HG03025 (cell line): Measurements from ENCODE around the gene SPNS3.

ENCODE experiments used
- ATAC-seq: cut with Tn5 transposase; IDR thresholded peaks from one replicate; pipeline ENCODE4 v1.9.1; 2021; ENCODE audit warnings: mild to moderate bottlenecking, moderate library complexity; ENCODE audit not compliant: unreplicated experiment, low FRiP score

The SPNS3 gene, protein sequence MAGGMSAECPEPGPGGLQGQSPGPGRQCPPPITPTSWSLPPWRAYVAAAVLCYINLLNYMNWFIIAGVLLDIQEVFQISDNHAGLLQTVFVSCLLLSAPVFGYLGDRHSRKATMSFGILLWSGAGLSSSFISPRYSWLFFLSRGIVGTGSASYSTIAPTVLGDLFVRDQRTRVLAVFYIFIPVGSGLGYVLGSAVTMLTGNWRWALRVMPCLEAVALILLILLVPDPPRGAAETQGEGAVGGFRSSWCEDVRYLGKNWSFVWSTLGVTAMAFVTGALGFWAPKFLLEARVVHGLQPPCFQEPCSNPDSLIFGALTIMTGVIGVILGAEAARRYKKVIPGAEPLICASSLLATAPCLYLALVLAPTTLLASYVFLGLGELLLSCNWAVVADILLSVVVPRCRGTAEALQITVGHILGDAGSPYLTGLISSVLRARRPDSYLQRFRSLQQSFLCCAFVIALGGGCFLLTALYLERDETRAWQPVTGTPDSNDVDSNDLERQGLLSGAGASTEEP

DNA sequence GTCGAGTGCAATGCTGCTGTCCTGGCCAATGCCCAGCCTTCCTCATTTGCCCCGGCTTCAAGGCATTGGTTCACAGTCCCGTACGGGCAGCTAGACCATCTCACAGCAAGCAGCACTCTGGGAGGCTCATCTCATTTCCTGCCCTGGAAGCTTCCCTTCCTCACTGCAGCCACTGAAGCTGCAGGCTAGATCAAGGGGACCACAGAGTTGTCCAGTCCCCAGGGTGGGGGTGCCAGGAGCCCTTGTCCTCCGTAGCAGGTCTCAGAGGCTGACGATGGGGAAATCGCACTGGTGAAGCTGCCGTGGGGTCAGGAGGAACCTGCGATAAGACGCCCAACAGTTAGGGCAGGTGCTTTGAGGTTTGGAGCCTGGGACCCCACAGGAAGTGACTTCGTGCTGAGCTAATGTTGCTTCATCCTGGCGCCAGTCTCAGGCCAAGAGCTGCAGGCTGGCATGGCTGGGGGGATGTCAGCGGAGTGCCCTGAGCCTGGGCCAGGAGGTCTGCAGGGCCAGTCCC lies at the start of gene SPNS3:
SPNS3 (plus strand) TSS at position 426 of the 517 bp plus-strand sequence; CDS start at position 454, 28 bp downstream.
- ATAC-seq = no peak

DNA sequence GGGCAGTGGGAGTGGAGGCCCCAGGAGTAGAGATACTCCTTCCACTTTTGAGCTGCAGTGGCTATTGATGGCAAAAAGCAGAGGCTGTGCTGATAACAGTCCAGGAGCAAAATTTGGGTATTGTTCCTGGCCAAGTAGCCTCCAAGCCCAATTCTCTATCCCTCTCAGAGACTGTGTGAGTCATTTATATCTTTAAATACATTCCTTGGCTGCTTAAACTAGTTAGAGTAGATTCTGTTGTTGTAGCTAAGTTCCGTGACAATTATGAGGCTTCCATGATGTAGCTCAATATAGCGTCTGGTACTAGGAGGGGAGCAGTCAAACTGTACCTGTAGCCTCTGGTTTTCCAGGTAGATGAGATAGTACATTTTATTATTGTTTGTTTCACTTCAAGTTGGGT lies 47.3 kb upstream of the SPNS3 start:
- no peak for ATAC-seq

DNA sequence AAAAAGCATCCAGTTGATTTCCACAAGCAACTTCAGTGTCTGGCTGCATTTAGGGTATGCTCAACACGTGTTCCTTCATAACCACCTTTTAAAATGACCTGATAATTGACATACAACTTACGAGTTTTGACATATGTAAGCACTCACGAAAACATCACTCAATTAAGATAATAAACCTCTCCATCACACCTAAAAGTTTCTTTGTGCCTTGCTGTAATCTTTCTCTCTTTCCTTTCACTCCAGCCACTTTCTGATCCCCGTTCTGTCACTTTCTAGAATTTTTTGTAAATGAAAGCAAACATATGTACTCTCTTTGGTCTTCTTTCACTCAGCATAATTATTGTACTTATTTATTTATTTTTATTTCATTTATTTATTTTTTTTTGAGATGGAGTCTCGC lies 46.6 kb upstream of the SPNS3 start:
- ATAC-seq = no peak

DNA sequence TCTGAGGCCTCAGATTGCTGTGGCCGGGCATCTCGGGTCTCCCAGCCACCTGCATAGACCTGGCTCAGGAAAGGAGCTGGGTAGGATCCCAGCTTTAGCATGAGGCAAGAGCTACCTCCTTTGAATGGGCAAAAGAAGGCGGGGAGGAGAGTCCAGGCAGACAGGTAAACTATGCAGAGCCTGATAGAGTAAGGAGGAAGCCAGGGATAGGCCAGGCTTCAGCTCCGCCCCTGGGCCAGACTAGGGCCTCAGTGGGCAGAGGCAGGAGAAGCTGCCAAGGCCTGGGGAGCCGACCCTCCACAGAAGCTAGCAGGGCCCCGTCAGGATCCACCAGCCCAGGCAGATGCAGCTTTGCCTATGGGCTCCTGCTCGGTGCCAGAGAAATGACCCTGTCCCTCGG lies 44.7 kb upstream of the SPNS3 start:
- ATAC-seq = no peak

DNA sequence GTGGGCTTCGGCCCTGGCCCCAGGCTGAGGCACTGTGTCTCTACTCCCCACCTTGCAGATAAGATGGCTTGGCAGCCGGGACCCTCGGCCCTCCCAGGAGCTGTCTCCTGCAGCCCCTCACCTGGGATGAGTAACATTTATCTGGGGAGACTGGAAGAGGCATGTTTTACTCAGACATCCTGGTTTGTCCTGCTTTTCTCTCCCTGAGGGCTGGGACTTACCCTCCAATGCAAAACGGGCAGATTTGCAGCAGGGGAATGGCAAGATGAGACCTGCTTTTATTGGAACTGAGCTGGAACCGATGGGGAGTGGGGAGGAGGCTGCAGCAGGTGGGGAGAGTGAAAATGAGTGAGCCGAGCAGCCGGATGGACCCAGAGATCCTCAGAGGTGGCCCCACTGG lies 39.9 kb upstream of the SPNS3 start:
- ATAC-seq = no peak

DNA sequence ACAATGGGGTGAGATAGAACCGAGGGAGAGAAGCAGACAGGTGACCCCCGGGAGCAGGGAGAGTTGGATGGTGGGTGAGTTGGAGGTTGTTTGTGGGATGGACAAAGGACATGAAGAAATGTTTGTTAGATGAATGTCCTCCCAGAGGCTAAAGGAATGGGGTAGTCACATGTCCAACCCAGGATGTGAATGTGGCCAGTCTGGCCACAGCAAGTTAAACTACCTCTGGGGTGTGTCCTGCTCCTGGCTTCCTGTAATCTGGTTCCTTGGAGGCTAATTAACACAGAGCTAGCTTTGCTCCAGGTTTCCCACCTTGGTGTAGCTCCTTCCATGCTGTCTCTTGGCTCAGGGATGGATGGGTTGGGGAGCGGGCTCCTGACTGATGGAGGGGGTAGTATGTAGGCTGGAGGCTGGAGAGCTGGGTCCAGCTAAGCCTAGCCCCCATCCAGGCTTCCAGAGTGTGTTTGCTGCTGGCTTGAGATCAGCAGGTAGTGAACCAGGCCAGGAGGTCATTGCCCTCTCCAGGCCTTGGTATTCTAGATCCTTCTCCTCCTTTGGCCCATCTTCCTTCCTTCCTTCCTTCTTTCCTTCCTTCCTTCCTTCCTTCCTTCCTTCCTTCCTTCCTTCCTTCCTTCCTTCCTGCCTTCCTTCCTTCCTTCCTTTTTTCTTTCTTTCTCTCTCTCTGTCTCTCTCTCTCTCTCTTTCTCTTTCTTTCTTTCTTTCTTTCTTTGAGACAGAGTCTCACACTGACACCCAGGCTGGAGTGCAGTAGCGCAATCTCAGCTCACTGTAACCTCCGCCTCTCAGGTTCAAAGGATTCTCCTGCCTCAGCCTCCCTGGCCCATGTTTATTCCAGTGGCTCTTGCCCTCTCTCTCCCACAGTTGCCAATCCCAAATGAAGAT lies 39.3 kb upstream of the SPNS3 start:
- no peak for ATAC-seq

DNA sequence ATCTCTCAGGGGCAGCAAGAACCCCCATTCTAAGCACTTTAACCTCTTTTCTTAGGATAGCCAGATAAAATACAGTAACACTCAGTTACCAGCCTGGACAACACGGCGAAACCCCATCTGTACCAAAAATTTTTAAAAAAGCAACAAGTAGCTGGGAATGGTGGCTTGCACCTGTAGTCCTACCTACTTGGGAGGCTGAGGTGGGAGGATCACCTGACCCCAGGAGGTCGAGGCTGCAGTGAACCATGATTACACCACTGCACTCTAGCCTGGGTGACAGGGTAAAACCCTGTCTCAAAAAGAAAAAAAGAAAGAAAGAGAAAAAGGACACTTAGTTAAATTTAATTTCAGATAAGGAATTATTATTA lies 38.6 kb upstream of the SPNS3 start:
- no peak for ATAC-seq

DNA sequence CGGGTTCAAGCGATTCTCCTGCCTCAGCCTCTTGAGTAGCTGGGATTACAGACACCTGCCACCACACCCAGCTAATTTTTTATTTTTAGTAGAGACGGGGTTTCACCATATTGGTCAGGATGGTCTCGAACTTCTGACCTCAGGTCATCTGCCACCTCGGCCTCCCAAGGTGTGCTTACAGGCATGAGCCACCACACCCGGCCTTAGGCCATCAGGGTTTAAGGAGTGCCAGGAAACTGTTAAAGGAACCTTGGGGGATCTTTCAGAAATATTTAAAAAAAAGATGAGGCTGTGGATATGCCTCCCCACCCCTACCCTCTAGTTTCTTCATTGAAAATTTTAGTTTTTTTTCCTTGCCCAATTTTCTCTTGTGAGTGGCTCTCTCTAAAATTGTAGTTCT lies 35.9 kb upstream of the SPNS3 start:
- no peak for ATAC-seq

DNA sequence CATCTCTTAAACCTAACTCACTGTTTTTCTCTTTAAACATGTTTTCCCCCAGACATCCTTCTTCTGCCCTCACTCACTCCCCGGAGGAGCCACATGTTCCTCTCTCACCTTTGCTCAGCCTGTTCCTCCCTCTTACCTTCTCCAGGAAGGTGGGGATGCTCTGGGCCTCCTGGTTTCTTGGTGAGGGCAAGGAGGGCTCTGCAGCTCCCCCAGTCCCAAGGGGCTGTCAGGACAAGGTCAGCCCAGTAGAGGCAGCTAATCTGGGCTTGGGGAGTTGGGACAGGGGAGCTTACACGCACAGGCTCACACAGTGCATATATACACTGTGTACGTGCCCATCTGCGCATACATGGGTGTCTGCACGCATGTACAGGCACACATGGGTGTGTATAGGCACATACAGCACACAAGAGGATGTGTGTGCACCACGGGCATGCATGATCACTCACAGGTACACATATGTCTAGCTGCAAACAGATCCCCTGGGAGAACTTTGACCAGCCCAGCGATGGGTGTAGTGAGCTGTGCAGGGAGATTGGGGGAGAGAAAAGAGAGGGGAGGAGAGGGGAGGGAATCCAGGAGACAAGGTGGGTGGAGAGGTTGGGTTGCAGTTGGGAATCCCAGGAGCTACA lies 28.6 kb upstream of the SPNS3 start:
- no peak for ATAC-seq

DNA sequence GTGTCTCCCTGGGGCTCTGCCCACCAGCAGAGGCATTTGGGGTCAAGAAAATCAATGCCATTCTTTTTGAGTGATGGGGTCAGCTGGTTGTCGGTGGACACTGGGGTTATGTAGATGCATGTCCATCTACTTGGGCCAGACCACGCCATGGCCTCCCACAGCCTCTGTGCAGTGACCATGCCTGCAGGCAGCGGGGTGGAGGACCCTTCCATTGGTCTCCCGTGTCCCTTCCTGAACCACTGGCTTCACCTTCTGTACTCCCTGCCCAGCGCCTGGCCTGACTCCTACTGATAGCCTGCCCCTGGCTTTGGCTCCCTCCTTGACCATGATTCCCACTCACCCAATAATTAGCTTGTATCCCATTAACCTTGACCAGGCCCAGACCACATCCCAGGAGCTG lies 28.0 kb upstream of the SPNS3 start:
- ATAC-seq = no peak

DNA sequence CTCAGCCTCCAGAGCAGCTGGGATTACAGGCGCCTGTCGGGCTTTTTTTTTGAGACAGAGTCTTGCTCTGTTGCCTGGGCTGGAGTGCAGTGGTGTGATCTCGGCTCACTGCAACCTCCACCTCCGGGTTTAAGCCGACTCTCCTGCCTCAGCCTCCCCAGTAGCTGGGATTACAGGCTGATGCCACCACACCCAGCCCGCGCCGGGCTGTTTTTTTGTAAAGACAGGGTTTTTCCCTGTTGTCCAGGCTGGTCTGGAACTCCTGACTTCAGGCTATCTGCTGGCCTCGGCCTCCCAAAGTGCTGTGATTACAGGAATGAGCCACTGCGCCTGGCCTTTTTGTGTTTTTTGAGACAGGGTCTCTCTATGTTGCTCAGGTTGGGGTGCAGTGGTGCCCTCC lies 27.4 kb upstream of the SPNS3 start:
- no peak for ATAC-seq

DNA sequence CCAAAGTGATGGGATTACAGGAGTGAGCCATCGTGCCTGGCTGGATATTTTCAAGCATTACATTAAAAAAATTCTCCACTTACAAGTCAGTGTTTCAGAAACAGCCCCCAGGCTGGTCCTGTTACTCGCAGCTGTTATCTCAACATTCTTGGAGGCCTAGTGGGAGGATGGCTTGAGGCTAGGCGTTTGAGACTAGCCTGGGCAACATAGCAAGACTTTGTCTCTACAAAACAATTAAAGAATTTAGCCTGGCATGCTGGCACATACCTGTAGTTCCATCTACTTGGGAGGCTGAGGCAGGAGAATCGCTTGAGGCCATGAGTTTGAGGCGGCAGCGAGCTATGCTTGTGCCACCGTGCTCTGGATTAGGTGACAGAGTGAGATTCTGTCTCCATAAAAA lies 26.5 kb upstream of the SPNS3 start:
- no peak for ATAC-seq

DNA sequence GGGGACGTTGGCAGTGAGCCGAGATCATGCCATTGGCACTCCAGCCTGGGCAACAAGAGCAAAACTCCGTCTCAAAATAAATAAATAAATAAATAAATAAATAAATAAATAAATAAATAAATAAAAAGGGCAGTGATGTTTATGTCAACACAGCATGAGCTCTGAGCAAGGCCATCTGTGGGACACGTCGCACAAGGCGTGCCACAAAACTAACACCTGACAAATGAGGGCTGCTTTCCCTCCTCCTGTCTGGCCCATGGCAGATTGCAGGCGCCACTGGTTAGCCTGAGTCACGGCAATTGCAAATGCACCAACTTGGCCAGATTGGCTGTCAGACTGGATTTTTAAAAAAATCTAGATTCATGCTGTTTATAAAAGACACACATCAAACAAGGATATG lies 25.9 kb upstream of the SPNS3 start:
- ATAC-seq = no peak

DNA sequence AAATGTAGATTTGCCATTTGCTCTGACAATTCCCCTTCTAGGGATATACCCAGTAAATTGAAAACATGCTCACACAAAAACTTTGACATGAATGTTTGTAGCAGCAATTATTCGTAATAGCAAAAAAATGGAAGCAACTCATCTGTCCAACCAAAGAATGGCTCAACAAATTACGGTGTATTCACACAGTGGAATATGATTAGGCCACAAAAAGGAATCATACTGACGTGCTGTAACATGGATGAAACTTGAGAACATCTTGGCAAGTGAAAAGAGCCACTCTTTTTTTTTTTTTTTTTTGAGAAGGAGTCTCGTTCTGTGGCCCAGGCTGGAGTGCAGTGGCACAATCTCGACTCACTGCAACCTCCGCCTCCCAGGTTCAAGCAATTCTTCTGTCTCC lies 24.1 kb upstream of the SPNS3 start:
- no peak for ATAC-seq

DNA sequence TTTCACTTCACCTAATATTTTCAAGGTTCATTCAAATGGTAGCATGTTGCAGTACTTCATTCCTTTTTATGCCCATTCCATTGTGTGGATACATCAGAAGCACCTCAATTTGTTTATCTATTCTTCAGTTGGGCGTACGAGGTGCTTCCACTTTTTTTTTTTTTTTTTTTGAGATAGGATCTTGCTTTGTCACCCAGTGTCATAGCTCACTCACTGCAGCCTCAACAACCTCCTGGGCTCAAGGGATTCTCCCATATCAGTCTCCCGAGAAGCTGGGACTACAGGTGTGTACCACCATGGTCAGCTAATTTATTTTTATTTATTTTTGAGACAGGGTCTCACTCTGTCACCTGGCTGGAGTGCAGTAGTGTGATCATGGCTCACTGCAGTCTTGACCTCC lies 22.5 kb upstream of the SPNS3 start:
- no peak for ATAC-seq

DNA sequence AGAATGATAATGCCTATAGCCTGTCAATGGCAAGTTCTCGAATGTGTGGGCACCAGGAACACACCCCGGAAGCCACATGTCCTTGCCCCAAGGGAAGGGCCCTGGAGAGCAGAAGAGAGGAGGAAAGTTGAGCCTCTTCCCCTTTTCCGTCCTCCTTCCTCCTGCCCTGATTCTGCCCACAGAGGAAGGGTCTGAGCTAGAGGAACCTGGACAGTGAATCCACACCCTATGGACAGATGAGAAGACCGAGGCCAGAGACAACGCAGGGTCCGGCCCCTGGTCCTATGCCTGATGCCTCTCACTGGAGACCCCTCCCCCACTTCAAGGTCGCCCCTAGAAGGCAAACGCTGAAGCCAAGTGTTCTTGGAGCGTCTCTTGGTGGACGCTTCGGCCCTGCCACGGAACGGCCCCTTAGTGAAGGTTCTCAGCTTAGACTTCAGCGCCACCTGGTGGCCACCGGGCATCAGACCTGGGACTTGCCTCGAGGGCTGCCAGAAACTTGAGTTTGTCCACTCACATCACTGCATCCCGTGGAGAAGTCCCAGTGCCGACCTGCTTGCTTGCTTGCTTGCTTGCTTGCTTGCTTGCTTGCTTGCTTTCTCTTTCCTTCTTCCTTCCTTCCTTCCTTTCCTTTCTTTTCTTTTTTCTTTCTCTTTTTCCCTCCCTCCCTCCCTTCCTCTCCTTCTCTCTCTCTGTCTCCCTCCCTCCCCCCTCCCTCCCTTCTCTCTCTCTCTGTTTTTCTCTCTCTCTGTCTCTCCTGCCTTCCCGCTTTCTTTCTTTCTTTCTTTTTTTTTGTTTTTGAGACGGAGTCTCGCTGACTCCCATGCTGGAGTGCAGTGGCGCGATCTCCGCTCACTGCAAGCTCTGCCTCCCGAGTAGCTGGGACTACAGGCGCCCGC lies 20.6 kb upstream of the SPNS3 start:
- no peak for ATAC-seq

DNA sequence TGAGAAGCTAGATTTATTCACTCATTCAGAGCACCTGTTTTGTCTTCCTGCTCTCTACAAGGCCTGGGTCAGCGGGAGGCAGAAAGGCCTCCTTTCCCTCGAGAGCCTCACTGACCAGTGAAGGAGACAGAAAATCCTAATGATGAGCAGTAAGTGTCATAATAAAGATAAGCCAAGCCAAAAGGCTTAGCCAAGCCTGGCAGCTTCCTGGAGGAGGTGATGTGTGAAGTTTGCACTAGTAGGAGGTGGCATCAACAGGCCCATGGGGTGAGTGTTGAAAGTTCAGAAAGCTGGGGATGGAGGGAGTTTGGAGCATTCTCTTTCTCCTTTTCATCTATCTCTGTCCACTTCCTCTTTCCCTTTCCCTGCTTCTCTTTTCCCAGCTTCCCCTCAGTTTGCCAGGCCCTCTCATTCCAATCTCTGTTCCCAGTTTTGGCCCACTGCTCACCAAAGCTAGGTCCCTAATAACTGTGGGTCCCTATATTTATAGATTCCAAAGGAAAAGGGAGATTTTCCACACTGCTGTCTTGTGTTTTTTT lies 16.5 kb upstream of the SPNS3 start:
- ATAC-seq = no peak

DNA sequence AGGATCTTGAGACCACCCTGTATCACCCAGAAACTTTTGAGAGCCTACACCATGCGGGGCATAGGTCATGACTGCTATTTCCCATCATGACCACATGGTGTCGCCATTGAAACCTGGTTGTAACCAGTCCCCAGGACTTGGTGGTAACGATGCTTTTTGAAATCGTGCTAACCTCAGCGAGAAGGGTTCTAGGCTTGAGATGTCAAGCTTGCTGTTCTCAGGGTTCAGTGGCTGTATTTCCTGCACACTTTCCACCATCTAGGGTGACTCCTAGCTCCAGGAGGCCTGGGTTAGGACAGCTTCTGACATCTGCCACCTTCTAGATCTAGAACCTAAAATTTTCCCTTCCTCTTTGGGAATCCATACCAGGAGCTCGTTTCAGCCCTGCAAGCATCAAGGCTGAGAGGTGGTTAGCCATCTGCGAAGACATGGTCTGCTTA lies 13.0 kb upstream of the SPNS3 start:
- ATAC-seq = no peak

DNA sequence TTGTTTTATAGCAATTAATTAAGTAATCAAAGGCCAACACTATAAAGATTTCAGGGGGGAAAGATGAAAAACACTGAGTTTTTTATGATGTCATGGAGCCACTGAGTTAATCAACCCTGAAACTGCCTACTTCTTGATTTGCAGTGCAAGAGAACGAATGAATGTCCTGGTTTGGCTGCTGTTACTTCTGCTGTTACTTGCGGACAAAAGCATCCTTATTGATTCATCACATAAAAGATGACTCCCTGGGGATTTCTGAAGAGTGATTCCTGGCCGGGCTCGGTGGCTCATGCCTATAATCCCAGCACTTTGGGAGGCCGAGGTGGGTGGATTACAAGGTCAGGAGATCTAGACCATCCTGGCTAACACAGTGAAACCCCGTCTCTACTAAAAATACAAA lies 10.9 kb upstream of the SPNS3 start:
- ATAC-seq = no peak

DNA sequence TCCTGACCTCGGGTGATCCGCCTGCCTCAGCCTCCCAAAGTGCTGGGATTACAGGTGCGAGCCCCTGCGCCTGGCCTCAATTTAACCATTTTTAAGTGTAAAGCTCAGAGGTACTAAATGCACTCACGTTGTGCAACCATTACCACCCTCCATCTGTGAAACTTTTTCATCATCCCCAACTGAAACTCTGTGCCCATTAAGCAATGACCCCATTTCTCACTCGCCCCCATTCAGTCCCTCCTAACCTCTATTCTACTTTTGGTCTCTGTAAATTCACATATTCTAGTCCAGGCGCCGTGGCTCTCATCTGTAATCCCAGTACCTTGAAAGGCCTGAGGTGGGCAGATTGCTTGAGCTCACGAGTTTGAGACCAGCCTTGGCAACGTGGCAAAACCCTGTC lies 8.3 kb upstream of the SPNS3 start:
- ATAC-seq = no peak
